Measurements from ENCODE around the gene PILRB. TPM values are rescaled to one million over a fixed set of nuclear protein-coding genes. Genes with fewer than 3 reads are reported as not detected.
A peak's percentile ranks its signal among the peaks of the same experiment; 100 is the strongest.
"Not testable (repeated sequence)": the region's sequence is repeated elsewhere in the genome, so short reads cannot be mapped to it uniquely, and the experiment has no call there.

The PILRB gene
- total and polyA plus RNA-seq, 3 experiments from 2014 or later: 18.1 to 33.7 (median 33.5) TPM

GRCh38 chr7:100338083-100338696 lies 19.7 kb upstream of the PILRB start:
- H3K9me3 ChIP-seq (ENCODE audit: low read length); DNase-seq; H3K27me3 ChIP-seq (ENCODE audit: insufficient read depth, low read length, poor library complexity, severe bottlenecking); H3K9me3 Mint-ChIP-seq; H3K4me3 ChIP-seq (ENCODE audit: low read length); H3K27me3 Mint-ChIP-seq; CTCF ChIA-PET; POLR2A ChIA-PET; H3K27ac ChIP-seq (ENCODE audit: low read depth, low read length); H3K36me3 ChIP-seq (ENCODE audit: insufficient read depth, low read length): not testable (repeated sequence)
- Mint-ChIP-seq H3K36me3 (peaks cover 0 to 46% (median 8%) of the 10 kb centered on the region in 3 donors), H3K4me3 (peak overlapping the region in 4 of 7 donors; percentile 19 to 68 (median 56)), H3K4me1 (peaks cover 19 to 38% (median 21%) of the 10 kb centered on the region in 3 donors), H3K27ac (peak overlapping the region in 5 of 8 donors; percentile 32 to 85 (median 46))
- H3K4me1 ChIP-seq (ENCODE audit: insufficient read depth, low read length): peaks cover 11% of the 10 kb centered on the region

- H3K4me1 Mint-ChIP-seq: peaks cover 24 to 44% (median 25%) of the 10 kb centered on the region in 3 donors
- peaks cover 0 to 53% (median 10%) of the 10 kb centered on the region in 3 donors for H3K36me3 Mint-ChIP-seq
- H3K27ac Mint-ChIP-seq: peak overlapping the region in 6 of 8 donors; percentile 17 to 89 (median 49)
Observed at GRCh38 chr7:100341286-100341685, 16.6 kb upstream of the PILRB start.

DNA sequence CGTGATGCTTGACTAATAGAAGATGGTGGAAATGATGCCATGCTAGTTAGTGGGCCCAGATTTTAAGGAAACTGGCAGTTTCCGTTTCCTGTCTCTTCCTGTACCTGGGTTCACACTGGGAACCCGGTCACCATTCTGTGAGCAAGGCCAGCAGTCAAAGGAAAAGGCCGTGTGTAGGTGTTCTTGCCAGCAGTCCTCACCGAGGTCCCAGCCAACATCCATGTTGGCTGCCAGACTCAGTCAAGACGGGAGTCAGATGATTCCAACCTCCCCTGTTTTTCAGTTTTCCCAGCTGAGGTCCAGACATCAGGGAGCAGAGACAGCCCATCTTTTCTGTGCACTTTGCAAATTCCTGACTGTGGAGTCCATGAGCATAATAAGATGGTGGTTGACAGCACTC lies 15.2 kb upstream of the PILRB start:
- peaks cover 0 to 2% (median 0%) of the 10 kb centered on the region in 5 donors for H3K9me3 Mint-ChIP-seq
- Histone ChIP-seq H3K36me3 (ENCODE audit: insufficient read depth, low read length) (peaks cover 21% of the 10 kb centered on the region), H3K4me3 (ENCODE audit: low read length) (no peak overlapping the region), H3K27me3 (ENCODE audit: insufficient read depth, low read length, poor library complexity, severe bottlenecking) (no peaks in the 10 kb centered on the region), H3K4me1 (ENCODE audit: insufficient read depth, low read length) (peaks cover 11% of the 10 kb centered on the region), H3K27ac (ENCODE audit: low read depth, low read length) (no peak overlapping the region), H3K9me3 (ENCODE audit: low read length) (no peaks in the 10 kb centered on the region)
- peak overlapping the region in 1 of 7 donors; percentile 31 for H3K4me3 Mint-ChIP-seq
- H3K4me1 Mint-ChIP-seq: peaks cover 20 to 39% (median 20%) of the 10 kb centered on the region in 3 donors
- H3K27me3 Mint-ChIP-seq: no peaks in the 10 kb centered on the region
- CTCF ChIA-PET: no interaction called here
- DNase-seq: no peak
- H3K27ac Mint-ChIP-seq: peak overlapping the region in 6 of 8 donors; percentile 84 to 92 (median 87)
- POLR2A ChIA-PET: no interaction called here
- H3K36me3 Mint-ChIP-seq: peaks cover 0 to 65% (median 10%) of the 10 kb centered on the region in 3 donors

More at GRCh38 chr7:100341286-100341685, 16.6 kb upstream of the PILRB start:
- H3K27ac ChIP-seq (ENCODE audit: low read depth, low read length); DNase-seq; H3K36me3 ChIP-seq (ENCODE audit: insufficient read depth, low read length); H3K27me3 Mint-ChIP-seq; H3K27me3 ChIP-seq (ENCODE audit: insufficient read depth, low read length, poor library complexity, severe bottlenecking); H3K9me3 Mint-ChIP-seq; CTCF ChIA-PET; POLR2A ChIA-PET; H3K9me3 ChIP-seq (ENCODE audit: low read length); H3K4me3 ChIP-seq (ENCODE audit: low read length); H3K4me3 Mint-ChIP-seq: not testable (repeated sequence)
- H3K4me1 ChIP-seq (ENCODE audit: insufficient read depth, low read length): peaks cover 16% of the 10 kb centered on the region

DNA sequence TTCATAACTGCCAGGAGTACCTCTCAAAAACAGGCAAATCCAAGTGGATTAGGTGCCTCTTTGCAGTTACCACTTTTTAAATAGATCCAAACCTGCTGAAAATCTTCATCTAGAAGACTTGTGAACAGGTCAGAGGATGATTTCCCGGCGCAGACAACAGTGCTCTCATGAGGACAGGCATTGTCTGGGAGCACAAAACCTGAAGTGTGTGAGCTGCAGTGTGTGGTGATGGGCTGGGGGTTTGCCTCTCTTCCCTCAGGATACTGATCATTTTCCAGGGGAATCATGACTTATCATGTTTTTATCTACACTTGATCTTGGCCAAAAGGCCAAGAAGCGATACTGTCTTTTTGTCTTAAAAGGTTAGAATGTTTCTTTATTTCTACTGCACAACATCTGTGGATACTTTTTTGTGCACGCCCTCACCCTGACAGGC lies 13.8 kb upstream of the PILRB start:
- not testable (repeated sequence) for H3K9me3 Mint-ChIP-seq; H3K9me3 ChIP-seq (ENCODE audit: low read length); H3K27me3 ChIP-seq (ENCODE audit: insufficient read depth, low read length, poor library complexity, severe bottlenecking); H3K27me3 Mint-ChIP-seq; DNase-seq
- Histone ChIP-seq H3K27ac (ENCODE audit: low read depth, low read length) (peak overlapping the region; percentile 72), H3K36me3 (ENCODE audit: insufficient read depth, low read length) (peaks cover 23% of the 10 kb centered on the region), H3K4me3 (ENCODE audit: low read length) (peak overlapping the region; percentile 51), H3K4me1 (ENCODE audit: insufficient read depth, low read length) (peaks cover 11% of the 10 kb centered on the region)
- ChIA-PET CTCF (interaction anchor here (1.0 to 3.9 kb wide), 7 partner anchors 9 to 214 kb away, joined by 4 to 19 read pairs (median 4); partner anchors contain the start of genes MEPCE and ZCWPW1), POLR2A (interaction anchor here (0.6 kb wide), 1 partner anchor 122 kb away, joined by 3 read pairs; no protein-coding TSS in a partner anchor)
- H3K36me3 Mint-ChIP-seq: peaks cover 0 to 61% (median 8%) of the 10 kb centered on the region in 3 donors
- H3K4me1 Mint-ChIP-seq: peaks cover 18 to 34% (median 19%) of the 10 kb centered on the region in 3 donors
- peak overlapping the region; percentile 71 to 99 (median 98) for H3K27ac Mint-ChIP-seq
- H3K4me3 Mint-ChIP-seq: peak overlapping the region in 5 of 7 donors; percentile 65 to 79 (median 77)

DNA sequence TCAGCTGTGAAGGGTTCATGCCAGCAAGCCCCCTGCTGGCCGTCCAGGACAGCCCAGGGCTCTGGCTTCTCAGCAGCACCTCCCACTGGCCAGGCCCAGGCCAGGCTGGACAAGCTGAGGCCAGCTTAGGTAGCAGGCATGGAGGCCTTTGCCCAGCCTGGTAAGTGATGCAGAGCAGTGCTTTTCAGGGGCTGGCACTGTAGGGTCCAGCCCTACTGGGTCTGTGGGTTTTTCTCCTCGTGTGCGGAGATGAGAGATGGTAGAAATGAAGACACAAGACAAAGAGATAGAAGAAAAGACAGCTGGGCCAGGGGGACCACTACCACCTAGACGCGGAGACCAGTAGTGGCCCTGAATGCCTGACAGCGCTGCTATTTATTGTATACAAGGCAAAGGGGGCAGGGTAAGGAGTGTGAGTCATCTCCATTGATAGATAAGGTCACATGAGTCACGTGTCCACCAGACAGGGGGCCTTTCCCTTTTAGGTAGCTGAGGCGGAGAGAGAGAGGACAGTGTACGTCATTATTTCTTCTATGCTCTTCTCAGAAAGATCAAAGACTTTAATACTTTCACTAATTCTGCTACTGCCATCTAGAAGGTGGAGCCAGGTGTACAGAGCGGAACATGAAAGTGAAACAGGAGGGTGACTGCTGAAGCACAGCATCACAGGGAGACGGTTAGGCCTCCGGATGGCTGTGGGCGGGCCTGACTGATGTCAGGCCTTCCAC lies 13.2 kb upstream of the PILRB start:
- Mint-ChIP-seq H3K4me3 (peak overlapping the region; percentile 51 to 79 (median 76)), H3K4me1 (peaks cover 19 to 33% (median 21%) of the 10 kb centered on the region in 3 donors), H3K36me3 (peaks cover under 1 to 63% (median 9%) of the 10 kb centered on the region in 3 donors), H3K27ac (peak overlapping the region; percentile 78 to 99 (median 98))
- H3K9me3 ChIP-seq (ENCODE audit: low read length); H3K27me3 ChIP-seq (ENCODE audit: insufficient read depth, low read length, poor library complexity, severe bottlenecking); H3K9me3 Mint-ChIP-seq; H3K27me3 Mint-ChIP-seq: not testable (repeated sequence)
- Histone ChIP-seq H3K4me3 (ENCODE audit: low read length) (peak overlapping the region; percentile 51), H3K27ac (ENCODE audit: low read depth, low read length) (peak overlapping the region; percentile 72), H3K4me1 (ENCODE audit: insufficient read depth, low read length) (peaks cover 11% of the 10 kb centered on the region), H3K36me3 (ENCODE audit: insufficient read depth, low read length) (peaks cover 27% of the 10 kb centered on the region)
- peak; percentile 69 to 94 (median 88) for DNase-seq
- CTCF ChIA-PET: interaction anchor here (1.0 to 3.9 kb wide), 7 partner anchors 10 to 214 kb away, joined by 4 to 19 read pairs (median 4); partner anchors contain the start of genes MEPCE and ZCWPW1
- POLR2A ChIA-PET: interaction anchor here (0.6 kb wide), 2 partner anchors 15 to 123 kb away, joined by 3 read pairs; no protein-coding TSS in a partner anchor

DNA sequence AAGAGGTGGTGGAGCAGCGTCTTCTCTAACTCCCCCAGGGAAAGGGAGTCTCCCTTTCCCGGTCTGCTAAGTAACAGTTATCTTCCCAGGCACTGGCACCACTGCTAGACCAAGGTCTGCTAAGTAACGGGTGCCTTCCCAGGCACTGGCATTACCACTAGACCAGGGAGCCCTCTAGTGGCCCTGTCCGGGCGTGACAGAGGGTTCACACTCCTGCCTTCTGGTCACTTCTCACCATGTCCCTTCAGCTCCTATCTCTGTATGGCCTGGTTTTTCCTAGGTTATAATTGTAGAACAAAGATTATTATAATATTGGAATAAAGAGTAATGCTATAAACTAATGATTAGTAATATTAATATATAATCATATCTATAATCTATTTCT lies 12.6 kb upstream of the PILRB start:
- Histone ChIP-seq H3K4me1 (ENCODE audit: insufficient read depth, low read length) (peaks cover 11% of the 10 kb centered on the region), H3K36me3 (ENCODE audit: insufficient read depth, low read length) (peaks cover 28% of the 10 kb centered on the region)
- CTCF ChIA-PET: interaction anchor here (1.0 to 3.9 kb wide), 7 partner anchors 10 to 215 kb away, joined by 4 to 19 read pairs (median 4); partner anchors contain the start of genes MEPCE and ZCWPW1
- H3K4me3 ChIP-seq (ENCODE audit: low read length); H3K27ac ChIP-seq (ENCODE audit: low read depth, low read length); H3K9me3 ChIP-seq (ENCODE audit: low read length); H3K27me3 Mint-ChIP-seq; H3K27me3 ChIP-seq (ENCODE audit: insufficient read depth, low read length, poor library complexity, severe bottlenecking); H3K9me3 Mint-ChIP-seq: not testable (repeated sequence)
- H3K36me3 Mint-ChIP-seq: peaks cover 3 to 64% (median 9%) of the 10 kb centered on the region in 3 donors
- H3K4me3 Mint-ChIP-seq: peak overlapping the region; percentile 51 to 79 (median 76)
- POLR2A ChIA-PET: interaction anchor here (0.6 kb wide), 1 partner anchor 14 kb away, joined by 3 read pairs; no protein-coding TSS in a partner anchor
- DNase-seq: peak; percentile 54 to 74 (median 64)
- peak overlapping the region; percentile 78 to 99 (median 98) for H3K27ac Mint-ChIP-seq
- H3K4me1 Mint-ChIP-seq: peaks cover 21 to 34% (median 21%) of the 10 kb centered on the region in 3 donors

DNA sequence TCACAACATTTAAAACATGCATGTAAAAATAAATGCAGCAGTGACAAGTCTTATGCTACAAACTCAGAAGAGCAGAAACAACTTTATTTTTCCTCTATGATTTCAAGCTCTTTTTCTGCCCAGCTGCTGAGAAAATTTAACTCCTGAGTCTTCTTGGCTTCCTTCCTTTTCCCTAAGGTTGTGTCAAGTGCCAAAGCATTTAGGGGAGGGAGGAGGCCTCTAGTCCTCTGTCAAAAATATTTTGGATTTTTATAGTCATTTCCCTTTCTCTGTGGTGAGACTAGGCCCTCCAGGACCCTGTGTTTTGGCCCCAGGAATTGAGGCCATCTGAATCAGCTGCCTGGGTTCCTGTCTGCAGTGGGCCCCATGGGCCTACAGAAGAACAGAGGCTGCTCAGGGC lies 11.0 kb upstream of the PILRB start:
- peaks cover 26 to 45% (median 30%) of the 10 kb centered on the region in 3 donors for H3K4me1 Mint-ChIP-seq
- ChIA-PET CTCF (interaction anchor here (0.8 to 3.9 kb wide), 7 partner anchors 9 to 216 kb away, joined by 3 to 19 read pairs (median 3); no protein-coding TSS in a partner anchor), POLR2A (no interaction called here)

More for the DNA sequence above, 11.0 kb upstream of the PILRB start:
- H3K9me3 ChIP-seq (ENCODE audit: low read length): no peaks in the 10 kb centered on the region
- H3K27ac ChIP-seq (ENCODE audit: low read depth, low read length): no peak overlapping the region
- H3K27me3 ChIP-seq (ENCODE audit: insufficient read depth, low read length, poor library complexity, severe bottlenecking): no peaks in the 10 kb centered on the region
- Mint-ChIP-seq H3K27me3 (no peaks in the 10 kb centered on the region), H3K4me3 (peak overlapping the region in 1 of 7 donors; percentile 15), H3K27ac (peak overlapping the region in 7 of 8 donors; percentile 35 to 94 (median 67)), H3K36me3 (peaks cover 3 to 68% (median 8%) of the 10 kb centered on the region in 3 donors), H3K9me3 (peaks cover 0 to 2% (median 0%) of the 10 kb centered on the region in 5 donors)
- DNase-seq: no peak
- H3K36me3 ChIP-seq (ENCODE audit: insufficient read depth, low read length): peaks cover 27% of the 10 kb centered on the region
- H3K4me1 ChIP-seq (ENCODE audit: insufficient read depth, low read length): peaks cover 19% of the 10 kb centered on the region
- no peak overlapping the region for H3K4me3 ChIP-seq (ENCODE audit: low read length)
